HL-60 (cell line): ENCODE data around the gene PCDHA8.

Source experiments
- DNase-seq, 2 experiments: peaks; one replicate each; pipeline ENCODE4 v3.0.0-alpha.2; 2010 to 2020; ENCODE audit warnings: low read depth in 1 of 2, low spot score in 1 of 2
- H3K27ac ChIP-seq: fragments of 250-450 bp; sonication (Bioruptor Pico); replicated peaks from 2 replicates; pipeline ENCODE4 v1.5.1; 2020; ENCODE audit warnings: mild to moderate bottlenecking, moderate library complexity
- H3K27me3 ChIP-seq: fragments of 250-450 bp; sonication (Bioruptor Pico); 2 replicates; pipeline ENCODE4 v1.5.1; 2021; ENCODE audit warnings: mild to moderate bottlenecking, moderate library complexity; ENCODE audit not compliant: insufficient read depth, poor library complexity, severe bottlenecking
- H3K4me3 ChIP-seq: replicated peaks from 2 replicates; pipeline ENCODE4 v1.5.1; 2011; ENCODE audit warnings: mild to moderate bottlenecking, control low read depth, low read length; ENCODE audit not compliant: insufficient read depth
- GABPA ChIP-seq: IDR thresholded peaks from 2 replicates; pipeline ENCODE4 v1.6.1; 2012; ENCODE audit warnings: low read depth
- POLR2AphosphoS5 ChIP-seq: IDR thresholded peaks from 2 replicates; pipeline ENCODE4 v1.6.1; 2012; ENCODE audit warnings: low read depth
- REST ChIP-seq: IDR thresholded peaks from 2 replicates; pipeline ENCODE4 v1.6.1; 2012; ENCODE audit warnings: low read depth; ENCODE audit not compliant: insufficient replicate concordance
- SPI1 ChIP-seq: IDR thresholded peaks from 2 replicates; pipeline ENCODE4 v1.6.1; 2012; ENCODE audit warnings: low read depth, mild to moderate bottlenecking, borderline replicate concordance
- TF ChIP-seq, protein P1 (sequence below): IDR thresholded peaks from one replicate; pipeline ENCODE4 v1.5.1; 2011; ENCODE audit warnings: low read length, control low read depth, inconsistent platforms; ENCODE audit not compliant: insufficient read depth

PCDHA8 gene

GRCh38 chr5:140881889-140882590 lies 41.1 kb downstream of the PCDHA8 start, which contains the start of gene PCDHA13:
PCDHA13 (plus strand) TSS chr5:140882124; CDS start chr5:140882269, 145 bp downstream.
- no peak within 1 kb of the TSS for H3K4me3 ChIP-seq

DNA sequence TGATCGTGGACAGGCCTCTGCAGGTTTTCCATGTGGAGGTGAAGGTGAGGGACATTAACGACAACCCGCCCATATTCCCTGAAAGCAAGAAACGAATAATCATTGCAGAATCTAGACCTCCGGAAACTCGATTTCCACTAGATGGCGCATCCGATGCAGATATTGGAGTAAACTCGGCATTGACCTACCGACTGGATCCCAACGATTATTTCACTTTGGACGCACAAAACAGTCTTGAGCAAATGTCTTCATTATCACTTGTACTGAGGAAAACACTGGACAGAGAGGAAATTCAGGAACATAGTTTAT lies 41.6 kb downstream of the PCDHA8 start:
- TF ChIP-seq, protein P1, sequence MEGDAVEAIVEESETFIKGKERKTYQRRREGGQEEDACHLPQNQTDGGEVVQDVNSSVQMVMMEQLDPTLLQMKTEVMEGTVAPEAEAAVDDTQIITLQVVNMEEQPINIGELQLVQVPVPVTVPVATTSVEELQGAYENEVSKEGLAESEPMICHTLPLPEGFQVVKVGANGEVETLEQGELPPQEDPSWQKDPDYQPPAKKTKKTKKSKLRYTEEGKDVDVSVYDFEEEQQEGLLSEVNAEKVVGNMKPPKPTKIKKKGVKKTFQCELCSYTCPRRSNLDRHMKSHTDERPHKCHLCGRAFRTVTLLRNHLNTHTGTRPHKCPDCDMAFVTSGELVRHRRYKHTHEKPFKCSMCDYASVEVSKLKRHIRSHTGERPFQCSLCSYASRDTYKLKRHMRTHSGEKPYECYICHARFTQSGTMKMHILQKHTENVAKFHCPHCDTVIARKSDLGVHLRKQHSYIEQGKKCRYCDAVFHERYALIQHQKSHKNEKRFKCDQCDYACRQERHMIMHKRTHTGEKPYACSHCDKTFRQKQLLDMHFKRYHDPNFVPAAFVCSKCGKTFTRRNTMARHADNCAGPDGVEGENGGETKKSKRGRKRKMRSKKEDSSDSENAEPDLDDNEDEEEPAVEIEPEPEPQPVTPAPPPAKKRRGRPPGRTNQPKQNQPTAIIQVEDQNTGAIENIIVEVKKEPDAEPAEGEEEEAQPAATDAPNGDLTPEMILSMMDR = no peak
- no peak for TF ChIP-seq REST
- TF ChIP-seq SPI1 = no peak
- no peak for TF ChIP-seq GABPA
- no peak for DNase-seq
- Histone ChIP-seq H3K27me3 (no peaks in the 10 kb centered on the region), H3K27ac (no peak overlapping the region), H3K4me3 (no peak overlapping the region)

More at GRCh38 chr5:140881889-140882590, 41.1 kb downstream of the PCDHA8 start, which contains the start of gene PCDHA13:
- no peak for DNase-seq
- Histone ChIP-seq H3K27me3 (no peaks in the 10 kb centered on the region), H3K27ac (no peak within 1 kb of the TSS)
- TF ChIP-seq, protein P1 = no peak
- TF ChIP-seq GABPA = no peak

GRCh38 chr5:140883373-140883772 lies 42.4 kb downstream of the PCDHA8 start:
- Histone ChIP-seq H3K27me3 (no peaks in the 10 kb centered on the region), H3K4me3 (no peak overlapping the region), H3K27ac (no peak overlapping the region)
- no peak for DNase-seq
- no peak for TF ChIP-seq POLR2AphosphoS5
- TF ChIP-seq GABPA = no peak
- TF ChIP-seq, protein P1 = no peak
- no peak for TF ChIP-seq SPI1
- no peak for TF ChIP-seq REST
